Sigmoid colon (tissue), 7 donors: ENCODE results near the gene FAM193A. TPM values are rescaled to one million over a fixed set of nuclear protein-coding genes. Genes with fewer than 3 reads are reported as not detected.
"Not testable (repeated sequence)": the region's sequence is repeated elsewhere in the genome, so short reads cannot be mapped to it uniquely, and the experiment has no call there.

Experiments used
- DNase-seq: peaks from one replicate; pipeline ENCODE4 v3.0.0-alpha.2; 2019
- H3K27ac ChIP-seq, 4 donors: fragments of 200-600 bp; sonication (generic); one replicate each; pipeline ENCODE4 v1.5.1; 2016 to 2019; ENCODE audit warnings: mild to moderate bottlenecking in 1 of 4
- H3K27me3 ChIP-seq, 3 donors: fragments of 200-600 bp; sonication (generic); one replicate each; pipeline ENCODE4 v1.5.1; 2019; ENCODE audit warnings: mild to moderate bottlenecking in 1 of 3
- H3K36me3 ChIP-seq, 4 donors: fragments of 200-600 bp; sonication (generic); one replicate each; pipeline ENCODE4 v1.5.1; 2016 to 2019
- H3K4me1 ChIP-seq, 4 donors: fragments of 200-600 bp; sonication (generic); one replicate each; pipeline ENCODE4 v1.5.1; 2017 to 2019
- H3K4me3 ChIP-seq, 4 donors: fragments of 200-600 bp; sonication (generic); one replicate each; pipeline ENCODE4 v1.5.1; 2017 to 2019; ENCODE audit warnings: mild to moderate bottlenecking in 2 of 4, moderate library complexity in 1 of 4
- H3K9me3 ChIP-seq, 4 donors: fragments of 200-600 bp in 3 of 4; sonication (generic) in 3 of 4; one replicate each; pipeline versions ENCODE4 v1.5.1 to v1.6.1; 2013 to 2019
- CTCF ChIP-seq, 4 experiments: fragments of 450-650 bp in 3 of 4; fragments of 200-600 bp in 1 of 4; IDR thresholded peaks; one replicate each; pipeline ENCODE4 v1.5.1; 2016 to 2019; ENCODE audit warnings: antibody characterized with exemption in 4 of 4, mild to moderate bottlenecking in 3 of 4, moderate library complexity in 2 of 4
- EP300 ChIP-seq, 4 donors: sonication (generic); formaldehyde crosslinking; IDR thresholded peaks; one replicate each; pipeline ENCODE4 v1.6.1; 2017; ENCODE audit warnings: antibody characterized with exemption in 4 of 4
- POLR2A ChIP-seq, 2 donors: fragments of 450-650 bp; IDR thresholded peaks; one replicate each; pipeline ENCODE4 v1.6.1; 2016; ENCODE audit warnings: antibody characterized with exemption in 2 of 2, mild to moderate bottlenecking in 2 of 2, moderate library complexity in 2 of 2
- POLR2AphosphoS5 ChIP-seq, 4 donors: sonication (generic); formaldehyde crosslinking; IDR thresholded peaks; one replicate each; pipeline ENCODE4 v1.6.1; 2017; ENCODE audit warnings: antibody characterized with exemption in 4 of 4
- WGBS, 2 donors: extraction: QIAGEN DNeasy Blood & Tissue Kit; methylation state at CpG; one replicate each; pipeline ENCODE4 v1.1.7; 2013; 5-methylcytosine and 5-hydroxymethylcytosine counted together
- intact Hi-C: fragments of 100-400 bp; cut with DNase I; formaldehyde crosslinking; loops from one replicate; pipeline ENCODE4 v1.15.1; 2023
- polyA plus RNA-seq, 3 donors: library from polyadenylated mRNA; stranded (reverse); fragments of 200-250 nt; gene quantifications; one replicate each; pipeline ENCODE4 v1.2.3, GENCODE V29; 2013
- small RNA-seq, 3 donors: library from RNA; depleted of rRNA; stranded (forward); fragments of <200 nt; gene quantifications; one replicate each; pipeline ENCODE3, GENCODE V24; 2016
- total RNA-seq, 4 donors: library from RNA; depleted of rRNA; stranded (reverse); fragments of >200 nt; gene quantifications; one replicate each; pipeline ENCODE4 v1.1.0, GENCODE V29; 2016
- donor health status: healthy with polysubstance abuse.
- donor health status: Bipolar disorder and iron deficiency.
- donor health status: healthy.

The FAM193A gene
- total and polyA plus RNA-seq, 7 donors, result 6.0 to 32.4 (median 17.4) TPM

GRCh38 chr4:2771264-2771663 is 234.8 kb downstream of the FAM193A start:
- 48 to 87% methylated on average over 3 of the region's 3 CpGs for WGBS, 2 donors
- Histone ChIP-seq H3K27ac (no peak overlapping the region), H3K4me1 (no peaks in the 10 kb centered on the region), H3K9me3 (no peaks in the 10 kb centered on the region), H3K27me3 (peaks cover 0 to 4% (median 0%) of the 10 kb centered on the region in 3 donors), H3K36me3 (no peaks in the 10 kb centered on the region), H3K4me3 (no peak overlapping the region)
- TF ChIP-seq POLR2AphosphoS5 (IDR thresholded peaks at IDR 0.05), result no peak
- TF ChIP-seq POLR2A (IDR thresholded peaks at IDR 0.05), result no peak
- TF ChIP-seq CTCF (IDR thresholded peaks at IDR 0.05), result no peak
- no peak for TF ChIP-seq EP300 (IDR thresholded peaks at IDR 0.05)
- intact Hi-C loops, result no loop called here
- DNase-seq, result peak; percentile 6

- intact Hi-C loops, H3K27ac ChIP-seq, H3K4me1 ChIP-seq, H3K36me3 ChIP-seq, H3K4me3 ChIP-seq, H3K9me3 ChIP-seq, H3K27me3 ChIP-seq: not testable (repeated sequence)
- DNase-seq, result peak; percentile 21
- WGBS, 2 donors, result 88 to 92% methylated on average over 5 of the region's 5 CpGs
Observed at GRCh38 chr4:2780643-2781042, 244.2 kb downstream of the FAM193A start.

GRCh38 chr4:2781911-2782310 is 245.5 kb downstream of the FAM193A start:
- 93 to 95% methylated on average over 10 of the region's 10 CpGs for WGBS, 2 donors
- no peak for TF ChIP-seq POLR2AphosphoS5 (IDR thresholded peaks at IDR 0.05)
- no peak for TF ChIP-seq CTCF (IDR thresholded peaks at IDR 0.05)
- no peak for TF ChIP-seq EP300 (IDR thresholded peaks at IDR 0.05)
- TF ChIP-seq POLR2A (IDR thresholded peaks at IDR 0.05), result no peak
- Histone ChIP-seq H3K4me1 (no peaks in the 10 kb centered on the region), H3K27me3 (no peaks in the 10 kb centered on the region), H3K4me3 (no peak overlapping the region), H3K36me3 (no peaks in the 10 kb centered on the region), H3K9me3 (no peaks in the 10 kb centered on the region), H3K27ac (no peak overlapping the region)
- intact Hi-C loops, result no loop called here
- DNase-seq, result peak; percentile 7

Small RNAs within 50 kb of the gene (small RNA-seq; reads per million reads assigned to genes)
- gene CR545473.1 (0 reads per million in 3 donors), gene RF00019 (0 reads per million in 3 donors)

Other genes with a start within 250 kb of the FAM193A start
- gene ZFYVE28, start 118.0 kb upstream of the FAM193A start, total RNA-seq, result 10 to 100 TPM in 1 of 4 donors, 1 to 10 TPM in 3; 3.1 to 13.0 (median 3.9) TPM
- 10 to 100 TPM; 15.0 to 24.1 (median 20.4) TPM for gene ZFYVE28, start 118.0 kb upstream of the FAM193A start, polyA plus RNA-seq
- not detected for gene CFAP99, start 117.7 kb upstream of the FAM193A start, total RNA-seq
- under 1 TPM in 1 of 3 donors, not detected in 2; 0.58 TPM for gene CFAP99, start 117.7 kb upstream of the FAM193A start, polyA plus RNA-seq
- 10 to 100 TPM; 28.5 to 51.0 (median 40.4) TPM for gene RNF4, start 67.5 kb upstream of the FAM193A start, total RNA-seq
- 10 to 100 TPM; 19.8 to 39.4 (median 31.2) TPM for gene RNF4, start 67.5 kb upstream of the FAM193A start, polyA plus RNA-seq
- 10 to 100 TPM; 56.3 to 68.8 (median 66.9) TPM for gene TNIP2, start 219.7 kb downstream of the FAM193A start, total RNA-seq
- 10 to 100 TPM; 51.7 to 65.0 (median 51.8) TPM for gene TNIP2, start 219.7 kb downstream of the FAM193A start, polyA plus RNA-seq